Measurements from ENCODE around the gene PCDHGC5.

The PCDHGC5 gene

DNA sequence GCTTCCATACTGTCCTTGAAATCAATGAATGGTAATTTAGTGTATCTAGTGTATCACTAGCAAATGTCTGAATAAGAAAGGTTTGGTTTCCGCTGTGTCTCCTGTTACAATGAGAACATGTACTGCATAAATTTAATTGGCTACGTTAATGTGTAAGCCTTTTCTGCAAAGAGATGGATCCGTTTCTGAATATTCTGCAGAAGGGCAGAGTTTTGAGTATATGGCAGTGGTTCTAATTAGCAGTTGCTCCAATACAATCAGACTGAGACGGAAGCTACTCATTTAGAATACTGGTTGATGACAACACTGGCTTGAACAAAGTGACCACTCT is 4.6 kb upstream of the PCDHGC5 start:
- TF ChIP-seq TEAD4 (IDR thresholded peaks at IDR 0.05) (no peak), YY1 (IDR thresholded peaks at IDR 0.05; ENCODE audit: low read depth) (no peak), EP300 (IDR thresholded peaks at IDR 0.05; ENCODE audit: borderline replicate concordance) (no peak), FOXM1 (IDR thresholded peaks at IDR 0.05; ENCODE audit: borderline replicate concordance, low read depth) (no peak), NFIC (IDR thresholded peaks at IDR 0.05) (no peak), TCF12 (IDR thresholded peaks at IDR 0.05; ENCODE audit: low read depth) (no peak), CEBPB (IDR thresholded peaks at IDR 0.05) (no peak), RAD21 (IDR thresholded peaks at IDR 0.05; ENCODE audit: low read depth) (no peak), TAF1 (IDR thresholded peaks at IDR 0.05; ENCODE audit: low read depth) (no peak)
- TF ChIP-seq, protein P1, sequence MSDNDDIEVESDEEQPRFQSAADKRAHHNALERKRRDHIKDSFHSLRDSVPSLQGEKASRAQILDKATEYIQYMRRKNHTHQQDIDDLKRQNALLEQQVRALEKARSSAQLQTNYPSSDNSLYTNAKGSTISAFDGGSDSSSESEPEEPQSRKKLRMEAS (IDR thresholded peaks at IDR 0.05): no peak

DNA sequence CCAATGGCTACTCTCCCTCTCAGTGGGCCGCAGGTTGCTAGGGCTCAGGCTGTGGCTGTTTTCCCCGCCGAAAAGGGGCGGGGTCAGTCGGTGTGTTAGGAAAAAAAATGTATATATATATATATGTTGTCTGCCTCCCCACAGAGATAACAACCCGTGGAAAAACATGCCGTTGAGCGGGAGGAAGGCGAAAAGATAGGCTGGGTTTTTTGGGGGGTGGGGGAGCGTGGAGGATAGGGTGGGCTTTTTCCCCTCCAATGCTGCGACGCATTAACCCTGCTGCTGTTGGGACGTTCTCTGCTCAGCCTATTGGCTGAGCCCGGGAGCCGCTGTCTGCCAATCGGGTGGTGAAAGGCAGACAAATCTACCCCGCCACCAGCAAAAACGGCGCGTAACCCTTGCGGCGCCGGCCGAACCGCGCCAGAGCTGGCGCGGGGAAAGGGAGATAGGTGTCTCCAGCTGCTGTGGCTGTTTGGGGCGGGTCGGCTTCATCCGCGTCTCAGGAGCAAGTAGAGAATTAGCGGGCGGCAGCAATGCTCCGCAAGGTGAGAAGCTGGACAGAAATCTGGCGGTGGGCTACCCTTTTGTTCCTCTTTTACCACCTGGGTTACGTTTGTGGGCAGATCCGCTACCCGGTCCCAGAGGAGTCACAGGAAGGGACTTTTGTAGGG is 4.1 kb upstream of the PCDHGC5 start, which contains the start of gene PCDHGC4:
PCDHGC4 (plus strand) TSS at position 390 of the 671 bp plus-strand sequence; CDS start at position 534, 144 bp downstream.
- TF ChIP-seq, protein P1 (IDR thresholded peaks at IDR 0.05): no peak
- TF ChIP-seq RAD21 (IDR thresholded peaks at IDR 0.05; ENCODE audit: low read depth) (no peak), TEAD4 (IDR thresholded peaks at IDR 0.05) (no peak), ZBTB7A (IDR thresholded peaks at IDR 0.05; ENCODE audit: low read depth) (peak; percentile 54; the same call in 1 of the 2 replicates)
- TF ChIP-seq, protein P2, sequence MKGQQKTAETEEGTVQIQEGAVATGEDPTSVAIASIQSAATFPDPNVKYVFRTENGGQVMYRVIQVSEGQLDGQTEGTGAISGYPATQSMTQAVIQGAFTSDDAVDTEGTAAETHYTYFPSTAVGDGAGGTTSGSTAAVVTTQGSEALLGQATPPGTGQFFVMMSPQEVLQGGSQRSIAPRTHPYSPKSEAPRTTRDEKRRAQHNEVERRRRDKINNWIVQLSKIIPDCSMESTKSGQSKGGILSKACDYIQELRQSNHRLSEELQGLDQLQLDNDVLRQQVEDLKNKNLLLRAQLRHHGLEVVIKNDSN (IDR thresholded peaks at IDR 0.05): no peak

DNA sequence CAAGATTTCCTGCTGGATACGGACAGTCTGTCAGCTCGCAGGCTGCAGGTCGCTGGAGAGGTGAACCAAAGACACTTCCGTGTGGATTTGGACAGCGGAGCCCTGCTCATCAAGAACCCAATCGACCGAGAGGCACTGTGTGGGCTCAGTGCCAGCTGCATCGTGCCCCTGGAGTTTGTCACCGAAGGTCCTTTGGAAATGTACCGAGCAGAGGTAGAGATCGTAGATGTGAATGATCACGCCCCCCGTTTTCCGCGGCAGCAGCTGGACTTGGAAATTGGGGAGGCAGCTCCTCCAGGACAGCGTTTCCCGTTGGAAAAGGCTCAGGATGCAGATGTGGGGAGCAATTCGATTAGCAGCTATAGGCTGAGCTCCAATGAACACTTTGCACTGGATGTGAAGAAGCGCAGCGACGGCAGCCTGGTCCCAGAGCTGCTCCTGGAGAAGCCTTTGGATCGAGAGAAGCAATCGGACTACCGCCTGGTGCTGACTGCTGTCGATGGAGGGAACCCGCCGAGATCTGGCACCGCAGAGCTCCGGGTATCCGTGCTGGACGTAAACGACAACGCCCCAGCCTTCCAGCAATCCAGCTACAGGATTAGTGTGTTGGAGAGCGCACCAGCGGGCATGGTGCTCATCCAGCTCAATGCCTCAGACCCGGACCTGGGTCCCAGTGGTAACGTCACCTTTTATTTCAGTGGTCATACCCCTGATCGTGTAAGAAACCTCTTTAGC is 3.4 kb upstream of the PCDHGC5 start:
- TF ChIP-seq TEAD4 (IDR thresholded peaks at IDR 0.05): no peak
- TF ChIP-seq NFIC (IDR thresholded peaks at IDR 0.05): peak; percentile 48; the same call in 1 of the 2 replicates
- TF ChIP-seq, protein P2 (IDR thresholded peaks at IDR 0.05): no peak

DNA sequence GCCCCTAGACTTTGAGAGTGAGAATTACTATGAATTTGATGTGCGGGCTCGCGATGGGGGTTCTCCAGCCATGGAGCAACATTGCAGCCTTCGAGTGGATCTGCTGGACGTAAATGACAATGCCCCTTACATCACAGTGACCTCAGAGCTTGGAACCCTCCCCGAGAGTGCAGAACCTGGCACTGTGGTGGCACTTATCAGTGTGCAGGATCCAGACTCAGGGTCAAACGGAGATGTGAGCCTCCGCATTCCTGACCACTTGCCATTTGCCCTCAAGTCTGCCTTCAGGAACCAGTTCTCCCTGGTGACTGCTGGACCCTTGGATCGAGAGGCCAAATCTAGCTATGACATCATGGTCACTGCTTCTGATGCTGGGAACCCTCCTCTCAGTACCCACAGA is 2.8 kb upstream of the PCDHGC5 start:
- TF ChIP-seq EP300 (IDR thresholded peaks at IDR 0.05; ENCODE audit: borderline replicate concordance) (no peak), TEAD4 (IDR thresholded peaks at IDR 0.05) (no peak), RAD21 (IDR thresholded peaks at IDR 0.05; ENCODE audit: low read depth) (no peak), TCF12 (IDR thresholded peaks at IDR 0.05; ENCODE audit: low read depth) (no peak), TAF1 (IDR thresholded peaks at IDR 0.05; ENCODE audit: low read depth) (no peak), ZBTB7A (IDR thresholded peaks at IDR 0.05; ENCODE audit: low read depth) (no peak), CEBPB (IDR thresholded peaks at IDR 0.05) (no peak), NFIC (IDR thresholded peaks at IDR 0.05) (no peak), CREB1 (IDR thresholded peaks at IDR 0.05; ENCODE audit: low read depth) (no peak)
- TF ChIP-seq, protein P2 (IDR thresholded peaks at IDR 0.05): no peak
- TF ChIP-seq, protein P1 (IDR thresholded peaks at IDR 0.05): no peak
- TF ChIP-seq, protein P3, sequence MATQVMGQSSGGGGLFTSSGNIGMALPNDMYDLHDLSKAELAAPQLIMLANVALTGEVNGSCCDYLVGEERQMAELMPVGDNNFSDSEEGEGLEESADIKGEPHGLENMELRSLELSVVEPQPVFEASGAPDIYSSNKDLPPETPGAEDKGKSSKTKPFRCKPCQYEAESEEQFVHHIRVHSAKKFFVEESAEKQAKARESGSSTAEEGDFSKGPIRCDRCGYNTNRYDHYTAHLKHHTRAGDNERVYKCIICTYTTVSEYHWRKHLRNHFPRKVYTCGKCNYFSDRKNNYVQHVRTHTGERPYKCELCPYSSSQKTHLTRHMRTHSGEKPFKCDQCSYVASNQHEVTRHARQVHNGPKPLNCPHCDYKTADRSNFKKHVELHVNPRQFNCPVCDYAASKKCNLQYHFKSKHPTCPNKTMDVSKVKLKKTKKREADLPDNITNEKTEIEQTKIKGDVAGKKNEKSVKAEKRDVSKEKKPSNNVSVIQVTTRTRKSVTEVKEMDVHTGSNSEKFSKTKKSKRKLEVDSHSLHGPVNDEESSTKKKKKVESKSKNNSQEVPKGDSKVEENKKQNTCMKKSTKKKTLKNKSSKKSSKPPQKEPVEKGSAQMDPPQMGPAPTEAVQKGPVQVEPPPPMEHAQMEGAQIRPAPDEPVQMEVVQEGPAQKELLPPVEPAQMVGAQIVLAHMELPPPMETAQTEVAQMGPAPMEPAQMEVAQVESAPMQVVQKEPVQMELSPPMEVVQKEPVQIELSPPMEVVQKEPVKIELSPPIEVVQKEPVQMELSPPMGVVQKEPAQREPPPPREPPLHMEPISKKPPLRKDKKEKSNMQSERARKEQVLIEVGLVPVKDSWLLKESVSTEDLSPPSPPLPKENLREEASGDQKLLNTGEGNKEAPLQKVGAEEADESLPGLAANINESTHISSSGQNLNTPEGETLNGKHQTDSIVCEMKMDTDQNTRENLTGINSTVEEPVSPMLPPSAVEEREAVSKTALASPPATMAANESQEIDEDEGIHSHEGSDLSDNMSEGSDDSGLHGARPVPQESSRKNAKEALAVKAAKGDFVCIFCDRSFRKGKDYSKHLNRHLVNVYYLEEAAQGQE (IDR thresholded peaks at IDR 0.05; ENCODE audit: low read depth): no peak

DNA sequence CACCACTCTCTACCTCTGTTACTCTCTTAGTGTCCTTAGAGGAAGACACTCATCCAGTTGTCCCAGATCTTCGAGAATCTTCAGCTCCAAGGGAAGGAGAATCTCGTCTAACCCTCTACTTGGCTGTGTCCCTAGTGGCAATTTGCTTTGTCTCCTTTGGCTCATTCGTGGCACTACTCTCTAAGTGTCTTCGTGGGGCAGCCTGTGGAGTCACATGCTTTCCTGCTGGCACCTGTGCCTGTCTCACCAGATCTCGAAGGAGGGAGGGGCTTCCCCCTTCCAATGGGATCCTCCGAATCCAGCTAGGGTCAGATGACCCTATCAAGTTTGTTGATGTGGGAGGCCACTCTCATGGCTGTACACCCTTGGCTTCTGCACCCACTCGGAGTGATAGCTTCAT is 1.8 kb upstream of the PCDHGC5 start:
- TF ChIP-seq RAD21 (IDR thresholded peaks at IDR 0.05; ENCODE audit: low read depth): no peak
- TF ChIP-seq EP300 (IDR thresholded peaks at IDR 0.05; ENCODE audit: borderline replicate concordance): no peak
- no peak for TF ChIP-seq CREB1 (IDR thresholded peaks at IDR 0.05; ENCODE audit: low read depth)
- TF ChIP-seq ZBTB7A (IDR thresholded peaks at IDR 0.05; ENCODE audit: low read depth): no peak
- no peak for TF ChIP-seq YY1 (IDR thresholded peaks at IDR 0.05; ENCODE audit: low read depth)
- no peak for TF ChIP-seq TEAD4 (IDR thresholded peaks at IDR 0.05)
- TF ChIP-seq TAF1 (IDR thresholded peaks at IDR 0.05; ENCODE audit: low read depth): no peak
- no peak for TF ChIP-seq EGR1 (IDR thresholded peaks at IDR 0.05)
- TF ChIP-seq, protein P2 (IDR thresholded peaks at IDR 0.05): no peak
- no peak for TF ChIP-seq TCF12 (IDR thresholded peaks at IDR 0.05; ENCODE audit: low read depth)
- TF ChIP-seq, protein P1 (IDR thresholded peaks at IDR 0.05): no peak
- TF ChIP-seq FOXM1 (IDR thresholded peaks at IDR 0.05; ENCODE audit: borderline replicate concordance, low read depth): no peak
- no peak for TF ChIP-seq NFIC (IDR thresholded peaks at IDR 0.05)
- no peak for TF ChIP-seq CEBPB (IDR thresholded peaks at IDR 0.05)
- TF ChIP-seq, protein P3 (IDR thresholded peaks at IDR 0.05; ENCODE audit: low read depth): no peak
